ENCODE data around the gene RUBCN.
"Not testable (repeated sequence)": the region's sequence is repeated elsewhere in the genome, so short reads cannot be mapped to it uniquely, and the experiment has no call there.

RUBCN gene

GRCh38 chr3:197733042-197733441 is 3.7 kb downstream of the RUBCN start:
- DNase-seq: no peak

GRCh38 chr3:197731483-197731882 is 5.2 kb downstream of the RUBCN start:
- not testable (repeated sequence) for DNase-seq

GRCh38 chr3:197730770-197731169 is 5.9 kb downstream of the RUBCN start:
- not testable (repeated sequence) for DNase-seq

- peak; percentile 59 for DNase-seq
Observed at GRCh38 chr3:197730200-197730599, 6.5 kb downstream of the RUBCN start.

GRCh38 chr3:197728487-197728886 is 8.2 kb downstream of the RUBCN start:
- no peak for DNase-seq

GRCh38 chr3:197727878-197728277 is 8.8 kb downstream of the RUBCN start:
- not testable (repeated sequence) for DNase-seq

GRCh38 chr3:197722734-197723133 is 14.0 kb downstream of the RUBCN start:
- DNase-seq: no peak

- DNase-seq: no peak
Observed at GRCh38 chr3:197720694-197721093, 16.0 kb downstream of the RUBCN start.

GRCh38 chr3:197718891-197719290 is 17.8 kb downstream of the RUBCN start:
- peak; percentile 90 for DNase-seq

- DNase-seq: no peak
Observed at GRCh38 chr3:197714251-197714650, 22.5 kb downstream of the RUBCN start.

- no peak for DNase-seq
Observed at GRCh38 chr3:197713477-197713822, 23.3 kb downstream of the RUBCN start.

- DNase-seq: peak; percentile 94
Observed at GRCh38 chr3:197711973-197712707, 24.6 kb downstream of the RUBCN start.

- DNase-seq: not testable (repeated sequence)
Observed at GRCh38 chr3:197710965-197711364, 25.7 kb downstream of the RUBCN start.

- DNase-seq: no peak
Observed at GRCh38 chr3:197709135-197709534, 27.6 kb downstream of the RUBCN start.

- no peak for DNase-seq
Observed at GRCh38 chr3:197706658-197707057, 30.0 kb downstream of the RUBCN start.

- no peak for DNase-seq
Observed at GRCh38 chr3:197701841-197702240, 34.9 kb downstream of the RUBCN start.

GRCh38 chr3:197700095-197700494 is 36.6 kb downstream of the RUBCN start:
- DNase-seq: no peak

- no peak for DNase-seq
Observed at GRCh38 chr3:197697355-197697754, 39.3 kb downstream of the RUBCN start.

- no peak for DNase-seq
Observed at GRCh38 chr3:197694251-197694650, 42.5 kb downstream of the RUBCN start.

- DNase-seq: no peak
Observed at GRCh38 chr3:197692641-197693040, 44.1 kb downstream of the RUBCN start.

GRCh38 chr3:197690754-197691153 is 46.0 kb downstream of the RUBCN start:
- no peak for DNase-seq

- DNase-seq: no peak
Observed at GRCh38 chr3:197687570-197687969, 49.1 kb downstream of the RUBCN start.

- DNase-seq: no peak
Observed at GRCh38 chr3:197686899-197687298, 49.8 kb downstream of the RUBCN start.

GRCh38 chr3:197685546-197685945 is 51.2 kb downstream of the RUBCN start:
- no peak for DNase-seq

GRCh38 chr3:197683191-197683590 is 53.5 kb downstream of the RUBCN start:
- no peak for DNase-seq
